Measurements from ENCODE around the gene PMAIP1.
"Not testable (repeated sequence)": the region's sequence is repeated elsewhere in the genome, so short reads cannot be mapped to it uniquely, and the experiment has no call there.

PMAIP1 gene

GRCh38 chr18:59899298-59900221, at the start of gene PMAIP1:
PMAIP1 (plus strand) TSS chr18:59899996; CDS start chr18:59900178, 182 bp downstream.
- DNase-seq: peak; percentile 91

- DNase-seq: peak; percentile 35
Measured at GRCh38 chr18:59851784-59852399, 47.9 kb upstream of the PMAIP1 start.

GRCh38 chr18:59852548-59852947, 47.2 kb upstream of the PMAIP1 start:
- DNase-seq: no peak

- DNase-seq: no peak
Measured at GRCh38 chr18:59853380-59853779, 46.4 kb upstream of the PMAIP1 start.

- DNase-seq: not testable (repeated sequence)
Measured at GRCh38 chr18:59853988-59854387, 45.8 kb upstream of the PMAIP1 start.

GRCh38 chr18:59861009-59861408, 38.8 kb upstream of the PMAIP1 start:
- DNase-seq: no peak

- DNase-seq: no peak
Measured at GRCh38 chr18:59861963-59862819, 37.6 kb upstream of the PMAIP1 start.

- no peak for DNase-seq
Measured at GRCh38 chr18:59865241-59865986, 34.4 kb upstream of the PMAIP1 start.

- DNase-seq: no peak
Measured at GRCh38 chr18:59866551-59867269, 33.1 kb upstream of the PMAIP1 start.

GRCh38 chr18:59867337-59868104, 32.3 kb upstream of the PMAIP1 start:
- no peak for DNase-seq

- no peak for DNase-seq
Measured at GRCh38 chr18:59870623-59871130, 29.1 kb upstream of the PMAIP1 start.

GRCh38 chr18:59871711-59872362, 28.0 kb upstream of the PMAIP1 start:
- DNase-seq: no peak

- DNase-seq: no peak
Measured at GRCh38 chr18:59873641-59874040, 26.2 kb upstream of the PMAIP1 start.

- no peak for DNase-seq
Measured at GRCh38 chr18:59874166-59874565, 25.6 kb upstream of the PMAIP1 start.

- no peak for DNase-seq
Measured at GRCh38 chr18:59876310-59876626, 23.5 kb upstream of the PMAIP1 start.

- no peak for DNase-seq
Measured at GRCh38 chr18:59877361-59877760, 22.4 kb upstream of the PMAIP1 start.

GRCh38 chr18:59878644-59879043, 21.2 kb upstream of the PMAIP1 start:
- no peak for DNase-seq

GRCh38 chr18:59881728-59882656, 17.8 kb upstream of the PMAIP1 start:
- DNase-seq: no peak

- DNase-seq: no peak
Measured at GRCh38 chr18:59884351-59884750, 15.4 kb upstream of the PMAIP1 start.

All from NCI-H82 (cell line).